PC-3 (cell line): Measurements from ENCODE around the gene TMEM255B. TPM values are rescaled to one million over a fixed set of nuclear protein-coding genes. Genes with fewer than 3 reads are reported as not detected.

ENCODE experiments used
- ATAC-seq: fragments of 200-7000 bp; cut with Tn5 transposase; 2 replicates; pipeline ENCODE4 v1.9.1; 2020; ENCODE audit warnings: mild to moderate bottlenecking, moderate library complexity
- BruUV-seq: library from RNA; stranded (reverse); fragments of 400-500 nt; replicated peaks from 2 replicates; lab custom pipeline; 2021; lab: Mats Ljungman, UMichigan
- CTCF ChIA-PET: fragments of 300-600 bp; sonication (Branson Sonifier 250); formaldehyde crosslinking; loops from one replicate; lab custom pipeline; 2022; ENCODE audit warnings: antibody characterized with exemption; lab: Charles Lee
- POLR2A ChIA-PET: fragments of 300-600 bp; sonication (Branson Sonifier 250); formaldehyde crosslinking; loops from one replicate; lab custom pipeline; 2022; ENCODE audit warnings: antibody characterized with exemption; ENCODE audit not compliant: unreplicated experiment; lab: Charles Lee
- DNase-seq: peaks from one replicate; pipeline ENCODE4 v3.0.0-alpha.2; 2015
- H2AFZ ChIP-seq: fragments of 300-600 bp; sonication (generic); 2 replicates; pipeline ENCODE4 v1.6.0; 2016; ENCODE audit warnings: antibody characterized with exemption, low read length
- H3F3A ChIP-seq: fragments of 300-600 bp; sonication (generic); one replicate; pipeline ENCODE4 v1.6.0; 2017; ENCODE audit warnings: antibody characterized with exemption, low read length, control low read depth, mild to moderate bottlenecking; ENCODE audit not compliant: unreplicated experiment
- H3K27ac ChIP-seq: fragments of 300-600 bp; sonication (generic); 2 replicates; pipeline ENCODE4 v1.5.1; 2016; ENCODE audit warnings: mild to moderate bottlenecking, low read length
- H3K27me3 ChIP-seq: fragments of 300-600 bp; sonication (generic); 2 replicates; pipeline ENCODE4 v1.6.1; 2016; ENCODE audit warnings: low read length, mixed read lengths
- H3K36me3 ChIP-seq: fragments of 300-600 bp; sonication (generic); 2 replicates; pipeline ENCODE4 v1.6.1; 2016; ENCODE audit warnings: low read depth, mixed run types, low read length, mixed read lengths
- H3K4me1 ChIP-seq: fragments of 300-600 bp; sonication (generic); 2 replicates; pipeline ENCODE4 v1.5.1; 2016; ENCODE audit warnings: low read length; ENCODE audit not compliant: insufficient read depth
- H3K4me2 ChIP-seq: fragments of 300-600 bp; sonication (generic); 2 replicates; pipeline ENCODE4 v1.6.0; 2016; ENCODE audit warnings: low read length
- H3K4me3 ChIP-seq: fragments of 300-600 bp; sonication (generic); 2 replicates; pipeline ENCODE4 v1.5.1; 2016; ENCODE audit warnings: mild to moderate bottlenecking, low read length, mixed read lengths
- H3K79me2 ChIP-seq: fragments of 300-600 bp; sonication (generic); 2 replicates; pipeline ENCODE4 v1.6.1; 2017; ENCODE audit warnings: low read length, mixed read lengths
- H3K9ac ChIP-seq: fragments of 300-600 bp; sonication (generic); 2 replicates; pipeline ENCODE4 v1.6.0; 2016; ENCODE audit warnings: mild to moderate bottlenecking, low read length
- H3K9me2 ChIP-seq: fragments of 300-600 bp; sonication (generic); replicated peaks from 2 replicates; pipeline ENCODE4 v1.6.1; 2016; ENCODE audit warnings: mixed run types, low read length, mixed read lengths
- H3K9me3 ChIP-seq: fragments of 300-600 bp; sonication (generic); 2 replicates; pipeline ENCODE4 v1.6.1; 2016; ENCODE audit warnings: low read length, mixed read lengths
- H4K20me1 ChIP-seq: fragments of 300-600 bp; sonication (generic); 2 replicates; pipeline ENCODE4 v1.6.1; 2016; ENCODE audit warnings: low read length, mixed read lengths
- CTCF ChIP-seq: fragments of 300-600 bp; sonication (generic); conservative IDR thresholded peaks from 2 replicates; pipeline ENCODE4 v1.5.1; 2017; ENCODE audit warnings: antibody characterized with exemption, low read depth, mild to moderate bottlenecking, low read length
- EZH2 ChIP-seq: fragments of 300-600 bp; sonication (generic); IDR thresholded peaks from one replicate; pipeline ENCODE4 v1.6.1; 2017; ENCODE audit warnings: antibody characterized with exemption, mild to moderate bottlenecking, low read length; ENCODE audit not compliant: unreplicated experiment
- EZH2phosphoT487 ChIP-seq: fragments of 300-600 bp; sonication (generic); IDR thresholded peaks from 2 replicates; pipeline ENCODE4 v1.6.1; 2018; ENCODE audit warnings: mild to moderate bottlenecking, antibody characterized with exemption, low read length, borderline replicate concordance
- intact Hi-C: fragments of 100-400 bp; cut with micrococcal nuclease; formaldehyde crosslinking; loops from 2 replicates; pipeline ENCODE4 v1.9.0; 2023
- total RNA-seq: library from RNA; depleted of rRNA; stranded (reverse); fragments of >200 nt; gene quantifications from 2 replicates; pipeline ENCODE4 v1.2.3, GENCODE V29; 2014

The TMEM255B gene
- total RNA-seq, 1 experiment from 2014 or later: 26.9 TPM

- Histone ChIP-seq H3K4me2 (no peak overlapping the region), H3K9ac (no peak overlapping the region), H3F3A (no peaks in the 10 kb centered on the region), H3K27me3 (no peaks in the 10 kb centered on the region), H3K27ac (no peak overlapping the region), H3K4me3 (no peak overlapping the region), H3K9me3 (no peaks in the 10 kb centered on the region), H3K4me1 (peaks cover 17% of the 10 kb centered on the region), H3K36me3 (no peaks in the 10 kb centered on the region), H2AFZ (no peak overlapping the region), H3K79me2 (no peaks in the 10 kb centered on the region), H3K9me2 (no peaks in the 10 kb centered on the region), H4K20me1 (no peaks in the 10 kb centered on the region)
- no peak for ATAC-seq
- intact Hi-C loops: no loop called here
- DNase-seq: no peak
- TF ChIP-seq CTCF (no peak), EZH2phosphoT487 (no peak), EZH2 (no peak)
- CTCF ChIA-PET: no interaction called here
- POLR2A ChIA-PET: no interaction called here
- BruUV-seq: no TSS peak
These were observed 18.4 kb upstream of the TMEM255B start for GRCh38 chr13:113740661-113741060.

GRCh38 chr13:113741191-113741668 lies 17.8 kb upstream of the TMEM255B start:
- Histone ChIP-seq H3K27me3 (no peaks in the 10 kb centered on the region), H3K9me3 (no peaks in the 10 kb centered on the region), H4K20me1 (no peaks in the 10 kb centered on the region), H3K79me2 (no peaks in the 10 kb centered on the region), H2AFZ (no peak overlapping the region), H3F3A (no peaks in the 10 kb centered on the region), H3K9me2 (no peaks in the 10 kb centered on the region), H3K36me3 (no peaks in the 10 kb centered on the region), H3K4me1 (peaks cover 17% of the 10 kb centered on the region), H3K4me3 (no peak overlapping the region), H3K9ac (no peak overlapping the region), H3K27ac (no peak overlapping the region), H3K4me2 (no peak overlapping the region)
- intact Hi-C loops: no loop called here
- DNase-seq (no peak), ATAC-seq (no peak)
- TF ChIP-seq EZH2: no peak
- TF ChIP-seq EZH2phosphoT487: no peak
- no peak for TF ChIP-seq CTCF
- ChIA-PET CTCF (no interaction called here), POLR2A (interaction anchor here (0.6 kb wide), 1 partner anchor 94 kb away, joined by 3 read pairs; no protein-coding TSS in a partner anchor)
- BruUV-seq: no TSS peak

GRCh38 chr13:113742000-113742441 lies 17.0 kb upstream of the TMEM255B start:
- H3K27ac ChIP-seq: peak overlapping the region; percentile 51
- CTCF ChIA-PET: no interaction called here
- no peak; the same call in 1 of the 2 replicates for TF ChIP-seq CTCF
- no peak for TF ChIP-seq EZH2
- TF ChIP-seq EZH2phosphoT487: no peak
- H3K4me3 ChIP-seq: no peak overlapping the region
- no peaks in the 10 kb centered on the region for H4K20me1 ChIP-seq
- no peaks in the 10 kb centered on the region for H3K9me2 ChIP-seq
- peaks cover 17% of the 10 kb centered on the region for H3K4me1 ChIP-seq
- peak; percentile 67 for DNase-seq
- H2AFZ ChIP-seq: peak overlapping the region; percentile 77
- no TSS peak for BruUV-seq
- H3K9me3 ChIP-seq: no peaks in the 10 kb centered on the region
- no peaks in the 10 kb centered on the region for H3K36me3 ChIP-seq
- peak; percentile 96 for ATAC-seq
- H3K27me3 ChIP-seq: no peaks in the 10 kb centered on the region
- intact Hi-C loops: no loop called here
- peak overlapping the region; percentile 71 for H3K4me2 ChIP-seq
- POLR2A ChIA-PET: interaction anchor here (0.6 kb wide), 1 partner anchor 95 kb away, joined by 3 read pairs; no protein-coding TSS in a partner anchor
- no peaks in the 10 kb centered on the region for H3K79me2 ChIP-seq
- H3K9ac ChIP-seq: peak overlapping the region; percentile 51
- H3F3A ChIP-seq: no peaks in the 10 kb centered on the region
